NCI-H146 treated with DMSO at 0.1 percent for 48 hours (cell line): ENCODE data around the gene KCNK7.

ENCODE experiments used
- DNase-seq: peaks from one replicate; lab custom pipeline; 2025; ENCODE audit not compliant: unreplicated experiment; lab: John Stamatoyannopoulos, UW

The KCNK7 gene

GRCh38 chr11:65589444-65590239 is 6.0 kb downstream of the KCNK7 start:
- no peak for DNase-seq

- no peak for DNase-seq
Observed at GRCh38 chr11:65588199-65589054, 7.2 kb downstream of the KCNK7 start.

- no peak for DNase-seq
Observed at GRCh38 chr11:65586676-65587075, 8.9 kb downstream of the KCNK7 start.

DNA sequence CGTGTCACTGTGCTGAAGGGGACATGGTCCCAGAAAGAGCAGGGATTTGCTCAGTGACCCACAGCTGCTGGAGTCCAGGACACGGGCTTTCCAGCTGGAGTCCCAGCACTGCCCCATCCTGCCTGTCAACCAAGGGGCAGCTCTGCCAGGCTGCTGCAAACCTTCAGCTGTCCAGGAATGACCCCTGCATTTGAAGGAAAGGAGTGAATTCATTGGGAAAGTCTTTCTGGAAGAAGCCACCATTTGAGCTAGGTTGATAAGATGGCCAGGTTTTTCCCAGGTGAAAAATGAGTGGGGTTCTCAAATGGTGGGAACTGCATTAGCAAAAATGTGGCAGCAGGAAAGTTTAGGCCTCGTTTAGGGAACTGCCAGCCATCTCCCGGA is 9.4 kb downstream of the KCNK7 start:
- no peak for DNase-seq

DNA sequence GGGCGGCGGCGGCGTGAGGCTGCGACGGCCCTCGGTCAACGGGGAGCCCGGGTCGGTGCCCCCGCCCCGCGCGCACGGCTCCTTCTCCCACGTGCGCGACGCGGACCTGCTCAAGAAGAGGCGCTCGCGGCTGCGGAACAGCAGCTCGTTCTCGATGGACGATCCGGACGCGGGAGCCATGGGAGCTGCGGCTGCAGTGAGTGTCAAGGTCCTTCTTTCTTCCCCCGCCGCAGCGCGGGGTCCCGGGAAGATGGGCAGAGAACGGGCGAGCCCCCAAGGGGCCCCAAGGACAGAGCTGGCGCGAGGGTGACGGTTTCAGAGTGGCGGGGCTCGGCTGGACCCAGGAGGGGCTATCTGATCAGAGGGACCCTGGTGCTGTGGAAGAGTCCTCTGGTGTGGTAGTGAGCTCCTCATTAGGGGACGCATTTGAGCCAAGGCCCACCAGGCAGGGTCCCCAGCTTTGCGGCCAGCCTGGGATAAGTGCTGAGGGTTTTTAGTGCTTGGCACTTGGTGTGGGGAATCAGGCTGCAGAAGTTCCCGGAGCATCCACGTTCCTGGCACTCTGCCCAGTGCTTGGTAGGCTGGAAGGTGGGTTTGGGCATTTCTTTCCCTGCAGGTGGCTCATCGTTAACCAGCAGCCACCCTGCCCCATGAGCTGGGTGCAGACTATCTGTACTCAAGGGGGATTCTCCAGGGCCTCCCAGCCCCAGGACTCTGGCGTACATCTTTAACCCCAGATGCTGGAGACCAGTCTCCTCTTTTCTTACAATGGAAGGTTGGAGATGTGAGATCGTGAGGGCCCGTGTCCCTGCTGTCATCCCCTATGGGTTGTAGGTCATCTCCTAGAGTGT is 10.0 kb downstream of the KCNK7 start:
- DNase-seq: no peak

GRCh38 chr11:65584723-65585171 is 10.9 kb downstream of the KCNK7 start:
- DNase-seq: no peak

DNA sequence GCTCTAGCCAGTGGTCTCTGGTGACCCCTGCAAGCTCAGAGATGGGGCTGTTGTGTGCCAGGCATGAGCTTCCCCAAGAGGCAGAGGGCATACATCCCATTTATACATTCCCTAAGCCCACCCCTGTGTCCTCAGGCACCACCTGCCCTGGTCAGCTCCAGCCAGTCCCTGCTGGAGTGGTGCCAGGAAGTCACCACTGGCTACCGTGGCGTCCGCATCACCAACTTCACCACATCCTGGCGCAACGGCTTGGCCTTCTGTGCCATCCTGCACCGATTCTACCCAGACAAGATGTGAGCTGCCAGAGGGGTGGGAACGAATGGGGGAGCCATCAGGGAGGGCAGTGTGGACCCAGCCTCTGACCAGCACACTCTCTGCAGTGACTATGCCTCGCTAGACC is 11.5 kb downstream of the KCNK7 start:
- DNase-seq: no peak

DNA sequence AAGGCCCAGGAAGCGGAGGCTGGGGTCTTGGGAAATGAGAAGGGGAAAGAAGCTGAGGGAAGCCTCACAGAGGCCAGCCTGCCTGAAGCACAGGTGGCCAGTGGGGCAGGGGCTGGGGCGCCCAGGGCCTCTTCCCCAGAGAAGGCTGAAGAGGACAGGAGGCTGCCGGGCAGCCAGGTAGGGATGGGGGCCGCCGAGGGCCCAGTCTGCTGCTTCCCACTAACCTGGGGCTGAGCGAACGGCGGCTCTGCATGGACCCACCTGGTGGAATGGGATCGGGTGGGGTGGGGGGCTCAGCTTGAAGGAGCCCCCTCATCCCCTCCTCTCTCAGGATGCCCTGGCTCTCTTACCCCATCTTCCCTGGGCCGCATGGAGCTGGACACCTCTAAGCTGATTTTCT is 12.0 kb downstream of the KCNK7 start:
- no peak for DNase-seq

DNA sequence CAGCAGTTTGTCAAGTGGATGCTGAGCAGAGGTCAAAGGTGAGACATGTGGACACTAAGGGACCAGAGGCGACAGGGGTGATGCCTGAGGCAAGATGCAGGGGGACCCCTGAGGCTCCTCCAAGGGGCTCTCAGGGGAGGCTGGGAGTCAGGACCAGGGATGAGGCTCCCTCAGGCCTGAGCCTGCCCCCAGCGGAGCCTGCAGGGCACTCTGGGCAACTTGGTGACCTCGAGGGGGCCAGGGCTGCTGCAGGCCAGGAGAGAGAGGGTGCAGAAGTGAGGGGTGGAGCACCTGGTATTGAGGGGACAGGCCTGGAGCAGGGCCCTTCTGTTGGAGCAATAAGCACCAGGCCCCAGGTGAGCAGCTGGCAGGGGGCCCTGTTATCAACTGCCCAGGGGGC is 13.7 kb downstream of the KCNK7 start:
- DNase-seq: no peak

- no peak for DNase-seq
Observed at GRCh38 chr11:65580756-65581155, 14.8 kb downstream of the KCNK7 start.

DNA sequence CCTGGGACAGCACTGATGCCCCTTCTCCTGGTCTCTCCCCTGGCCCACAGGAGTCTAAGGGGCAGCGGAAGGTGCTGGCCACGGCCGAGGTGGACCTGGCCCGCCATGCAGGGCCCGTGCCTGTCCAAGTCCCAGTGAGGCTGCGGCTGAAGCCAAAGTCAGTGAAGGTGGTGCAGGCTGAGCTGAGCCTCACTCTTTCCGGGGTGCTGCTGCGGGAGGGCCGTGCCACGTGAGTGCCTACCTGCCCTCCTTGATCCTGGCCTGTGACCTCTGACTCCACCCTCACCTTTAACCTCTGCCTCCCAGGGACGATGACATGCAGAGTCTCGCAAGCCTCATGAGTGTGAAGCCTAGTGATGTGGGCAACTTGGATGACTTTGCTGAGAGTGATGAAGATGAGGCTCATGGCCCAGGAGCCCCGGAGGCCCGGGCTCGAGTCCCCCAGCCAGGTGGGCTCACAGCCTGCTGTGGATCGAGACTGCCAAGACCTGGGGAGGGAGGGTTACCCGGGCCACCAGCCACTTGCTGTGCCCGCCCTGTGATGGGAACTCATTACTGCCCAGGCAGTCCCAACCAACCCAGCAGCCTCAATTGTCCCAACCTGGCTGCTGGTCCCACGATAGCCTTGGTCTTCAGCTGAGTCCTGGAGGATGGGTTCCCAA is 15.4 kb downstream of the KCNK7 start:
- no peak for DNase-seq

DNA sequence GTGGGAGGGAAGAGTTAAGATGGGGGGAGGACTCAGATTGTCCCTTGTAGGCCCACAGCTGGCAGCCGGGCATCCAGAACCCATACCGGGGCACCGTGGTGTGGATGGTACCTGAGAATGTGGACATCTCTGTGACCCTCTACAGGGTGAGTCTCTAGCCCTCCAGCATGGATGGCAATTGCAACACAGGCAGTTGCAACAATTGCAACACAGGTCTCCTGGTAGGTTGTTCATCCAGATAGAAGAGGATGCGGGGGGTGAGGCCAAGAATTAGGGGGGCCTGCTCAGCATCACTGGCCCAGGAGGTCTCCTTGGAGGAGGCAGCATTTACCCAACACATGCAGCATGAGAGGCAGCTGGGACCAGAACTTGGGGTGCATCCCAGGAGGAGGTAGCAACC is 16.3 kb downstream of the KCNK7 start:
- no peak for DNase-seq

DNA sequence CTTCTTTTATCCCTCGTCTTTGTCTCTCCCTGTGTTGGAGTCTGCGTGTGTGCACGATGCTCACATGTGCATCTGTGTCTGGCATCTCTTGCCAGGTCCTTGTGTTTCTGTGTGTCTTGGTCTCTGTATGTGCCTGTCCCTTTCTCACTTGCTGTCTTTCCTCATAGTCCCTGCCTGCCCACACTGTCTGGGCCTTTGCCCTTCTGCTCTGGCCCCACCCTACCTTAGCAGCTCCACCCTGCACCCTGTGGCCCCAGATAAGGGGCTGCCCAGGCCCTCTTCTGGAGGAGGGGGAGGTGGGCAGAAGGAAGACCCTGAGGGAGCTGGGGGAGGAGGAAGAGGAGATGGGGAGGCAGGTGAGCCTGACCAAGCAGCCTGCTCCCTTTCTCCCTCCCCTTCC is 16.9 kb downstream of the KCNK7 start:
- no peak for DNase-seq

- no peak for DNase-seq
Observed at GRCh38 chr11:65578134-65578533, 17.5 kb downstream of the KCNK7 start.

GRCh38 chr11:65577756-65578109 is 17.9 kb downstream of the KCNK7 start:
- no peak for DNase-seq

DNA sequence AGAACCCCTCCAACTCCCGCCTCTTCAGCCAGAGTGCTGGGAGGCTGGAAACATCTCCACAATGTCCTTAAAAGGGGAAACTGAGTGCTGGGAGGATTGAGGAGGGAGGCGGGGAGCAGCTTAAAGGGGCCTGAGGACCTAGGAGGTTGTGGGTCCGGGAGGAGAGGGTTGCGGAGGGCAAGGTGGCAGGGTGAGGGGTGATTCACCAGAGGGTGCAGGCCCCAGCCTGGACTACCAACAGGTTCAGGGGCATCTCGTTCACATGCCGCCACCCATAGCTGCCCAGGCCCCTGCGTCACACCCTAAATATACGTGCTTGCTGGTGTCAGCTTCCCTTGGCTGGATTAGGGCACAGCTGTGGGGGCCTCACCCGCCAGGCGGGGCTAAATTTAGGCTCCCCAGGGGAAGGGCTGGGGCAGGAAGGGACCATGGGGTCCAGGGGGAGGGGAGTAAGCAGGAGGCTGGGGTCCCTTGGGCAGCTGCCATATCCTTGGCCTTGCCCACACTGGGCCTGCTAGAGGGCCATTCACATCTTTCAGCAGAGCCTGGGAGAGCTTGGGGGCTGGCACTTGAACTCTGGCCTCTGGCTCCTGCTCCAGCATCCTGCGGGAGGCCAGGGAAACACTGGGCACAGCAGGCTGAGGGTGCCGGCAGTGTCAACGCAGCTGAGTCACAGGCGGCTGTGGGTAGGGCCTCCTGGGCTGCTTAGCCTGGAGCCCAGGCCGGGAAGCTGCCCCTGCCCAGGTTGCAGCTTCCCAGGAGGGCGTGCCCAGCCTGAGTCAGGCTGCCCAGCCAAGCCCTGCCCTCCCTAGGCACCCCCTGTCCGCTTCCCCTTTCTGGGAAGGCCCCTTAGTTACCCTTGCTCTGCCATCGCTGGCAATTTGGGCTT is 18.5 kb downstream of the KCNK7 start:
- DNase-seq: no peak

DNA sequence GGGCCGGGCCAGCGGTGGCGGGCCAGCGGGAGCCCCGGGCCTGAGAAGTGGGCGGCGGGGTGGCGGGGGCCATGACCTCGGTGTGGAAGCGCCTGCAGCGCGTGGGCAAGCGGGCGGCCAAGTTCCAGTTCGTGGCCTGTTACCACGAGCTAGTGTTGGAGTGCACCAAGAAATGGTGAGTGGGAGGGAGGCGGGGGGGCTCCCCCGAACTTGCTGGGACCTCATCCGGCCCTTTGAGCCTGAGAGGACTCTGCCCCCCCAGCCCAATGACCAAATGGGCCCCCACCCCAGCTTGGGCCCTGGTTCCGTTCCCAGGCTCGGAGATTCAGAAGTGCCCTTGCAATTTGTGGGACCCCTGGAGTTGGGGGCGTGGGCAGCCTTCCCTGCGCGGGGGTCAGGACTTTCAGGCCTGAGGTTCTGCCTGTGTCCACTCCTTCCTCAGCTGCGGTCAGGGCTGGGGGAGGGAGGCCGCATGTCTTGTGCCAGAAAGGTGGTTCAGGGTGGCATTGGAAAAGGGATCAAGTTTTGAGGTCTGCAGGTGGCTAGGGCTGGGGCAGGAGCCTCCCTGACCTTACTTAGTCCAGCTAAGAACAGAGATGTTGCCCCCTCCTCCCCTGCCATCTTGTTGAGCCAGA is 19.3 kb downstream of the KCNK7 start:
- DNase-seq: no peak

DNA sequence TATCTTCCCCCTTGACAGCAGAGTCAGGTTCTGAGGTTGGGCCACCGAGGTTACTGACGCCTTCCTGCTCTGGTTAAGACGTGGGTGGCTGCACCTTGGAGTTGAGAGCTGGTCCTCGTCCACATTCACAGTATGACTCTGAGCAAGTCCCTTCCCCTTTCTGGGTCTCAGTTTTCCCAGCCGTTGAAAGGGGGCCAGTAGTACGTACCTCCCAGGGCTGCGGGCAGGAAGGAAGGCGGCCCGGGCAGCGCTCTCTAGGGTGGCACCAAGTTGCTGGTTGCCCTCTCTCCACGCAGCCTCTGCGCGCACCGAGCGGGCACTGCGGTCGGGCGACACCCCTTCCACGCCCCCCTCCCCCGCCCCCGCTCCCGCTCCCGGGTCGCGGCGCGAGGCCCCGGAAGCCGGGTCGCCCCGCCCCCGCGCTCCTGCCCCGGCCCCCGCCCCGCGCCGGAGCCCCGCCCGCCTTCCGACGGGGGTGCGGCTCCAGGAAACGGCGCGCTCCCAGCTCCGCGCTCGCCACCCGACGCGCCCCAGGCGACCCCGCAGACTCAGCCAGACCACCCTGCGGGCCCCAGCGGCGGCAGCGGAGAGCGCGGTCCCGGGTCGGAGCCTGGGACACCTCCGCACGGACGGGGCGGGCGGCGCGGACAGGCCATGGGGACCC is 19.9 kb downstream of the KCNK7 start, which contains the start of gene EHBP1L1:
Gene EHBP1L1, plus strand, starts transcription at position 486 of the 664 bp plus-strand sequence. CDS start 250 bp downstream, outside the sequence.
- peak; percentile 53 for DNase-seq
